ENCODE measurements around the gene ENOX1.

ENOX1 gene

GRCh38 chr13:43583321-43583720 is 203.5 kb downstream of the ENOX1 start:
- H3K79me2 ChIP-seq (ENCODE audit: low read length) = no peaks in the 10 kb centered on the region
- H3K4me1 ChIP-seq (ENCODE audit: low read length) = peaks cover 18% of the 10 kb centered on the region
- no peaks in the 10 kb centered on the region for H3K27me3 ChIP-seq (ENCODE audit: low read depth, low read length)
- H3K9ac ChIP-seq (ENCODE audit: low read length) = no peak overlapping the region
- no peak overlapping the region for H3K4me2 ChIP-seq (ENCODE audit: low read length)
- no peak overlapping the region for H2AFZ ChIP-seq (ENCODE audit: low read depth, low read length)
- H3K36me3 ChIP-seq (replicated peaks; ENCODE audit: low read depth, low read length) = no peaks in the 10 kb centered on the region
- H4K20me1 ChIP-seq (ENCODE audit: insufficient read depth, low read length) = no peaks in the 10 kb centered on the region
- no peak overlapping the region for H3K27ac ChIP-seq (ENCODE audit: low read length)
- H3K4me3 ChIP-seq (ENCODE audit: low read length) = no peak overlapping the region
- TF ChIP-seq, protein P1, sequence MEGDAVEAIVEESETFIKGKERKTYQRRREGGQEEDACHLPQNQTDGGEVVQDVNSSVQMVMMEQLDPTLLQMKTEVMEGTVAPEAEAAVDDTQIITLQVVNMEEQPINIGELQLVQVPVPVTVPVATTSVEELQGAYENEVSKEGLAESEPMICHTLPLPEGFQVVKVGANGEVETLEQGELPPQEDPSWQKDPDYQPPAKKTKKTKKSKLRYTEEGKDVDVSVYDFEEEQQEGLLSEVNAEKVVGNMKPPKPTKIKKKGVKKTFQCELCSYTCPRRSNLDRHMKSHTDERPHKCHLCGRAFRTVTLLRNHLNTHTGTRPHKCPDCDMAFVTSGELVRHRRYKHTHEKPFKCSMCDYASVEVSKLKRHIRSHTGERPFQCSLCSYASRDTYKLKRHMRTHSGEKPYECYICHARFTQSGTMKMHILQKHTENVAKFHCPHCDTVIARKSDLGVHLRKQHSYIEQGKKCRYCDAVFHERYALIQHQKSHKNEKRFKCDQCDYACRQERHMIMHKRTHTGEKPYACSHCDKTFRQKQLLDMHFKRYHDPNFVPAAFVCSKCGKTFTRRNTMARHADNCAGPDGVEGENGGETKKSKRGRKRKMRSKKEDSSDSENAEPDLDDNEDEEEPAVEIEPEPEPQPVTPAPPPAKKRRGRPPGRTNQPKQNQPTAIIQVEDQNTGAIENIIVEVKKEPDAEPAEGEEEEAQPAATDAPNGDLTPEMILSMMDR (IDR thresholded peaks at IDR 0.05; ENCODE audit: low read depth, low read length) = no peak
- TF ChIP-seq EZH2phosphoT487 (IDR thresholded peaks at IDR 0.05; ENCODE audit: low read depth) = no peak
- no peaks in the 10 kb centered on the region for H3K9me3 ChIP-seq (ENCODE audit: insufficient read depth, low read length)

DNA sequence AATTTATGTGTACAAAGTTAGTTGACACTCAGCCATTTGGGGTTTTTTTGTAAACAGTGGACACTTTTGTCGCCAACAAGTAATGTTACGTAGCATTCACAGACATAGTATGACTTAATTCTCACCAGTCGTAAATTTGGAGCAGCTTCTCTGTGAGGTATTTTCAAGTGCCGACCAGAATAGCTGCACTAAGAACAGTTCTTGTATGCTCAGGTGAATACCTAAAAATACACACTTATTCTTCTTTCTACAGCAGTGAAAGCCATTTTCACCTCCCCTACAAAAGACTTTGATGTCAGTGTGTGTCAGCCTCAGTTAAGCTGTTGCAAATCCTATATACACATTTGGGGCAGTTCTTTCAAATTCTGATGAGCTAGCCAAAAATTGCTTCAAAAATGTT is 206.5 kb downstream of the ENOX1 start:
- Histone ChIP-seq H3K79me2 (ENCODE audit: low read length) (no peaks in the 10 kb centered on the region), H3K9me3 (ENCODE audit: insufficient read depth, low read length) (no peaks in the 10 kb centered on the region), H3K36me3 (replicated peaks; ENCODE audit: low read depth, low read length) (no peaks in the 10 kb centered on the region), H3K27ac (ENCODE audit: low read length) (no peak overlapping the region), H3K4me1 (ENCODE audit: low read length) (peaks cover 18% of the 10 kb centered on the region), H3K4me3 (ENCODE audit: low read length) (no peak overlapping the region), H2AFZ (ENCODE audit: low read depth, low read length) (no peak overlapping the region), H4K20me1 (ENCODE audit: insufficient read depth, low read length) (no peaks in the 10 kb centered on the region), H3K4me2 (ENCODE audit: low read length) (no peak overlapping the region), H3K9ac (ENCODE audit: low read length) (no peak overlapping the region), H3K27me3 (ENCODE audit: low read depth, low read length) (no peaks in the 10 kb centered on the region)
- TF ChIP-seq, protein P1 (IDR thresholded peaks at IDR 0.05; ENCODE audit: low read depth, low read length) = no peak
- no peak for TF ChIP-seq EZH2phosphoT487 (IDR thresholded peaks at IDR 0.05; ENCODE audit: low read depth)

DNA sequence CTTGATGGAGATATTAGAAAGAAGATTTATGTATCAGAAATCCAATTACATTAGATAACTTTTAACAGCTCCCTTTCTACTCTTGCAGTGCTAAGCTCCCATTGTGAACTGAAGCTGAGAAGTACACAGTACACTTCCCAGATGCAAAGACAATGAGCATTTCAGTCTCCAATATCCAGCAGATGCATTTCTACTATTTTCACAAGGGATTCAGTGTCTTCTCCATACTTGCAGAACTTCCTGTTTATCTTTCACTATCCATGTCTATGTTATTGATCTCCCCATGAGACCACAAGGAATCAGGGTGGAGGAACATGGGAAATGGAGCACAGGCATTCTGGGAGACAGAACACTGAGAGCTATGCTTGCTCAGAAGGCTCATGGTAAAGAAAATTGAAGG is 207.5 kb downstream of the ENOX1 start:
- no peak overlapping the region for H3K27ac ChIP-seq (ENCODE audit: low read length)
- no peaks in the 10 kb centered on the region for H3K9me3 ChIP-seq (ENCODE audit: insufficient read depth, low read length)
- H3K9ac ChIP-seq (ENCODE audit: low read length) = no peak overlapping the region
- H3K4me2 ChIP-seq (ENCODE audit: low read length) = no peak overlapping the region
- no peaks in the 10 kb centered on the region for H4K20me1 ChIP-seq (ENCODE audit: insufficient read depth, low read length)
- H3K27me3 ChIP-seq (ENCODE audit: low read depth, low read length) = no peaks in the 10 kb centered on the region
- H3K4me1 ChIP-seq (ENCODE audit: low read length) = peaks cover 16% of the 10 kb centered on the region
- H3K4me3 ChIP-seq (ENCODE audit: low read length) = no peak overlapping the region
- H2AFZ ChIP-seq (ENCODE audit: low read depth, low read length) = no peak overlapping the region
- TF ChIP-seq EZH2phosphoT487 (IDR thresholded peaks at IDR 0.05; ENCODE audit: low read depth) = no peak
- TF ChIP-seq, protein P1 (IDR thresholded peaks at IDR 0.05; ENCODE audit: low read depth, low read length) = no peak
- H3K79me2 ChIP-seq (ENCODE audit: low read length) = no peaks in the 10 kb centered on the region
- H3K36me3 ChIP-seq (replicated peaks; ENCODE audit: low read depth, low read length) = no peaks in the 10 kb centered on the region

DNA sequence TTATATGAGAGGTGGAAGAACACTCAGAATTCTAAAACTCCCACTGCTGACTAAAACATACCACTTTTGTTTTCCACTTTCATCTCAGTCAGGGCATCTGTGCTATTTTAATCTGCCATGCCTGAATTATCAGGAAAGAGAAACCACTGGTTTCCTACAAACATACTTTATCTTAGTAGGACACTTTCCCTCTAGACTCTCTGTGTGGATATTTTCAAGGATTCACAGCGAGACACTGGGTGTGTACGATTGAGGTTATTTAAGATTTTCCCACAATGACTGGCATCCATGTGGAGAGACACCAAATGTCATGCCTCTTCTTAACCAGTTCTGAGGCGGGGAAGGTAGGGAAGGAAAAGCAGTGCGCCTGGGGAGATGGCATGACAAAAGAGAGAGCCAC is 212.2 kb downstream of the ENOX1 start:
- Histone ChIP-seq H3K27me3 (ENCODE audit: low read depth, low read length) (no peaks in the 10 kb centered on the region), H3K9ac (ENCODE audit: low read length) (no peak overlapping the region), H2AFZ (ENCODE audit: low read depth, low read length) (no peak overlapping the region), H3K9me3 (ENCODE audit: insufficient read depth, low read length) (no peaks in the 10 kb centered on the region), H3K36me3 (replicated peaks; ENCODE audit: low read depth, low read length) (no peaks in the 10 kb centered on the region), H3K79me2 (ENCODE audit: low read length) (no peaks in the 10 kb centered on the region), H3K4me2 (ENCODE audit: low read length) (no peak overlapping the region), H3K27ac (ENCODE audit: low read length) (no peak overlapping the region), H3K4me1 (ENCODE audit: low read length) (peaks cover 13% of the 10 kb centered on the region), H3K4me3 (ENCODE audit: low read length) (no peak overlapping the region), H4K20me1 (ENCODE audit: insufficient read depth, low read length) (no peaks in the 10 kb centered on the region)
- TF ChIP-seq, protein P1 (IDR thresholded peaks at IDR 0.05; ENCODE audit: low read depth, low read length) = no peak
